GM11168 (cell line): Measurements from ENCODE around the gene COBL.

Experiments used
- in situ Hi-C: fragments of 300-500 bp; cut with MboI; formaldehyde crosslinking; loops from one replicate; pipeline ENCODE4 v1.12.0; 2022; ENCODE audit warnings: low sequenced_read_pairs; ENCODE audit not compliant: unreplicated experiment

COBL gene

DNA sequence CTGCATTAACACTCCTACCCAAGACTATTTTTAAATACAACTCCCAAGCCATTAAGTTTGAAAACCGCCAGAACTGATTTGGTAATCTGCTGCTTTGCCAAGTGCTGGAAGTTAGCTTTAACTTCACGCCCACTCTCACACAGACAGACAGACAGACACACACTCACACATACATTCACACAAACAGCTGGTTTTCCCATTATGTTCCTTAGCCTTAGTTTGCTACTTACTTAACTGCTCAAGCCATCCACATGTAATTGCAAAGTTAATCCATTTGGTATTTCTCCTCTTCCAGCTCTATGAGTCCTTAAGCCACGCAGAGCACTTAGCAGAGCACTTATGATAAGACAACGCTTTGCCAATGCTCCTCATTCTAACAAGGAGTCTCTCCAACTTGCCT lies 8.3 kb downstream of the COBL start:
- in situ Hi-C loops = no loop called here

GRCh38 chr7:51307651-51308210 lies 8.9 kb downstream of the COBL start:
- in situ Hi-C loops = no loop called here

DNA sequence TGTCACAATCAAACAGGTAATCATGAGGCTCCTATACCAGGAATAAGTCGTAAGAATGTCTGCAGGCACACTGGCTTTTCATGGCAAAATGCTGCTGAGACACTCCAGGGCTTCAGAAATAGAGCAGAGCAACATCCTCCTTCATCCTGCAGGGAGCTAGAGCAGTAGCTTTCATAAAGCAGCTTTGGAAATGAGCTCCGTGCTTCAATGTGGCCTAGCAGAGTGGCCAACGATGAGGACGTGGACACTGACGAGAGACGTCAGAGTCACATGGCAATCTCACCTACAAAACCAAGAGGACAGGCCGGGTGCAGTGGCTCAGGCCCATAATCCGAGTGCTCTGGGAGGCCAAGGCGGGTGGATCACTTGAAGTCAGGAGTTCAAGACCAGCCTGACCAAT lies 9.8 kb downstream of the COBL start:
- in situ Hi-C loops = no loop called here

GRCh38 chr7:51304729-51305128 lies 11.9 kb downstream of the COBL start:
- in situ Hi-C loops = no loop called here

DNA sequence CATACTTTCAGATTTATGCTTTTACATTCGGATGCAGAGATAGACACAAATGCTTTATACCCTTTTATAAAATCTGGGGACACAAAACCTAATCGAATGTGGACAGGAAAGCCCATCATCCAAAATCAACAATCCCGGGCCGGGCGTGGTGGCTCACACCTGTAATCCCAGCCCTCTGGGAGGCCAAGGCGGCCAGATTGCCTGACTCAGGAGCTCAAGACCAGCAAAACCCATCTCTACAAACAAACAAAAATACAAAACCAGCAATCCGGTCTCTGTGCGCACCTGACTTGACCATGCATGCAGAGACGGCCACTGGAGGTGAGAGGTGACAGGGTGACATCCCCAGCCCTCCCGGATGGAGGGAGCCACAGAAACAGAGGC lies 13.5 kb downstream of the COBL start:
- in situ Hi-C loops = no loop called here

DNA sequence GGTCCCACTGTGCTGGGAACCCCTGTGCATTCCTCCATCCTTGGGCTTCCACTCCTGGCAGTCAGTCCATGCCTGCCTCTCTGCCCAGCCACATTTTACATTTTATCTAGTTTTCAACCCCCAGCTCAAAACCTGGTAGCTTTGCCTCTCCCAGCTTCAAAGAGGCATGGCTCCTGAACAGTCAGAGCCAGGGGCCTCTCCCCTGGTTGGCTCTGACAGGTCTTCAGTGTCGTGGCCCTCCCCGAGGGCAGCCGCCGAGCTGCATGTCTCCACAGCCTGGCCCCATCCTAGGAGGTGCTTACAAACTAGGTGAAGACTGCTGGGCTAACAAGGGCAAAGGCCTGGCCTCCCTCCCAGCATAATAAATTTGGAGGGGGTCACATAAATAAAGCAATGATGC lies 14.8 kb downstream of the COBL start:
- in situ Hi-C loops = no loop called here

DNA sequence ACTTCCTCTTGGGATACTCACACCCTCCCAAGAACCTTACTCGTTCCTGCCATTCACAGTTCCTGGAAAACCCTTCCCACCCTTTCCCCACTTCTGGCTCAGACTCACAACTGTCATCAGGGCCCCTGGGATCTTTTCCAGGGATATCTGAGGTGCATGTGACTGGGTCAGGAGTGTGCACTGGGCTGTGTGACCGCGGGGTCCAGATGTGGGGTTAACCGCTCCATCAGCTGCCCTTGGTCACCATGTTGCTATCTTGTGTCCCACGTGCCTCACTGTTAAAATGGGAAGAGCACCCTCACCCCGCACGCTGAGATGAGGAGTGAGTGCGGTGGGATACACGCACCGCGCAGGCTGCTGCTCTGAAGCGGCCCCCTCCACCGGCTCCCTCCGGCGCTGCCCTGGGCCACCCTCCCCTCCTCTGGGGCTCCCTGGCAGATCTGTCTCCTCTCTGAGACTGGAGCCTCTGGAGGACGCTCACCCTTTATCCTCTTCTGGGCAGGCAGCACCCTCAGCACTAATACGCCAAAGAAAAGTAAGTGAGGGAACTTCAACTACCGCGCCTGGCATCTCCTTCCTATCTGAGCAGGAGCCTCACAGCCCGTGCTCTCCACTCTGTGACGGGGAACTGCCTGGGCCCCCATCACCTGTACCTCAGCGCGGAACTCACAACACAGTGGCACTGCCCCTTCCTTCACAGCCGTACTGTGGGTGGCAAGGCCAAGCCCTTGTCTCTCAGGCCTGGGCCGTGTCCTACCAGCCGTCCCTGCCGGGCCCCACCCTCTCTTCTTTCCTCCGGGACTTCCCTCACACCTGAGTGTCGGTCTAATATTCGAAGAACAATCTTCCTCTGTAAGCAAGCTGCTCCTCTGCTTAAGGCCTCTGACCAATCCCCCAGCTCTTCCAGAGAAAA lies 15.6 kb downstream of the COBL start:
- in situ Hi-C loops = no loop called here

- in situ Hi-C loops = no loop called here
Observed at GRCh38 chr7:51299391-51300133, 17.0 kb downstream of the COBL start.

GRCh38 chr7:51298912-51299311 lies 17.7 kb downstream of the COBL start:
- in situ Hi-C loops = no loop called here

GRCh38 chr7:51297986-51298385 lies 18.6 kb downstream of the COBL start:
- in situ Hi-C loops = no loop called here

DNA sequence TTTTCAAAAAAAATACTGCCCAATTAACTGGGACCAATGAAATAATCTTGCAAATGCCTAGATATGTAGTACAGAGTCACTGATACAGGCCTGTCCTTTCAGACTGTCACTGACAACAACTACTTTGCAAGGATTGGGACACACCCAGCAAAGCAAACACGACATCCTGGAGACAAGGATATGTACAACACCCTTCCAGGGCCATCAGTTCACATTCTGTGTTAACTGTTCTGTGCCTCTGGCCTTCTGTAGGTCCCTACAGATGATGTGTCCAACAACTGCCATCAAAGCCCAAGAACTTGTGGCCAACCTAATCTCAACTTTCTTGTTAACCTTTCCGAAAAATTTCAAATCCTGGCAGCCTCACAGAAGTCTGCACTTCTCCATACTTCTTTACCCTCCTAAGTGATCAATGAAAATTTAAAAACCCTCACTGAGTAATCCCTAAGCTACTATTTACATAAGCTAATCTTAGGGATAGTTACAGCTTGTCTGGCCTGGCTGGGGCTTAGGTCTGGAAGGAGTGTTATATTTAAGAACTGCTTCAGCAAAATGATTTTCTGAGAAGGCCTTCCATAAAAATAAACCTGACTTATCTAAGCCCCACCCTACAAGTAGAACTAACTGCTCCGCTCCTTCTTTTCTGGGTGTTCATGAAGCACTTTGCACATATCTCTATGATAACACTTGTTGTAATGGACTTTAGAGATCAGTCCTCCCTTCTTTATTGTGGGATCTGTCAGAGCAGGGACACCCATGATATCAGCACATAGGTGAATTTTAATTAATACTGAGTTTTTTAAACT lies 21.0 kb downstream of the COBL start:
- in situ Hi-C loops = no loop called here

DNA sequence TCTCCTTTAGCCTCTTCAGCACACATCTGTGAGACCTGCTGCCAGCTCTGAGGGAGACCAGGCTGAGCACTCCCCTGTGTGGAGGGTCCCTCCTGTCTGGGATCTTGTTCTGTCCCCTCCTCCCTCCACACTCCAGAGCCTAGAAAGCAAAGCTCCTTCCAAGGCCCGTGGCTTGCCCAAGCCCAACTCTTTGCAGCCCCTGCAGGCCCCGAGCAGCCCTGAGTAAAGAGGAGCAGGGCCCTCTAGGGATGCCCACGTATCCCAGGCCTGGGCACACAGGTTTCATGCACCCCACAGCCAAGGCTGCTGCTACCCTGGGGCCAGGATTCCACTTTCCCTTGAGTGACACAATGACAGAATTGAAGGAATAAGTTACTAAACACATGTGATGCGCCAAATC lies 24.0 kb downstream of the COBL start:
- in situ Hi-C loops = no loop called here

GRCh38 chr7:51290702-51291540 lies 25.7 kb downstream of the COBL start:
- in situ Hi-C loops = no loop called here

DNA sequence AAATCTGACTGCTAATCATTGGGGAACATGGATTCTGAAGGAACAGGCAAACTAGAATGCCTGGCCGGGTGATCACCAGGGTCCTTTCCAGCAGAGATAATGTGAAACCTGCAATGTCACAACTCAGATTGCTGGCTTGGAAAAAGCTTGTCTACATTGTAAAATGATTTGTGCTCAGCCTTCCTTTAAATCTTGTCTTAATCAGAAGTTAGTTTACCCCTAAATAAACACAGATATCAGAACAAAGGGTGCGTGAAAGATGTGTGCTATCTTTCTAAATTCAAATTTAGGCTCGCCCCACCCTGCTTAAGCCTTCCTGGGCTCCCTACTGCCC lies 26.3 kb downstream of the COBL start:
- in situ Hi-C loops = no loop called here

DNA sequence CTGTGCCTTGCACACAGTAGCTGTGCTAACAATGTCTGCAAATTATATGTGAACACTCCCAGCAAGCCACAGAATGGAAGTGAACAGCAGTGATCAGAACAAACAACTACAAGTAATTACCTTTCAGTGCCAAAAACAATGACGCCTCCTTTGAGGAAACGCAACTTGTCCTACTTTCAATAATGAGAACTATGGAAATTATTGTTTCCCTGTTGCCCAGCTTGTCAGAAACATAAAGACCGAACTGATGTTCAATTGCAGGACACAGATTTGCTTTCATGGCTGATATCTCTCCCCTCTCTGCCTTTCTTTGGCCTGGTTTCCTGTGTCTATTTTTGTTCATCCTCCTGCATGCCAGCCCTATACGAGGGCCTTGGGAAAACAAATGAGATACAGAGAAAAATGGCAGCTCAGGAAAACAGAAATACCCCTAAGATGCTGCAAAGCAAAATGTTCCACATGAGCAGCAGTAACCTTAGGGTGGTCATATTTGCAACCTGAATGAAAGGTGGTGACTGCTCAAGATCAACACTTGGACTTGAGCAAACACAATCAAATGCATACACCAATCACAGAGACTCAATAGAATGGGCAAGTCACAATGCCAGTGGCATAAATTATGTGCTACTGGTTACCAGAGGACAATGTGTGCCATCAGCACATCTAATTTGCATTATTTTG lies 26.8 kb downstream of the COBL start:
- in situ Hi-C loops = no loop called here

GRCh38 chr7:51288896-51289622 lies 27.6 kb downstream of the COBL start:
- in situ Hi-C loops = no loop called here

DNA sequence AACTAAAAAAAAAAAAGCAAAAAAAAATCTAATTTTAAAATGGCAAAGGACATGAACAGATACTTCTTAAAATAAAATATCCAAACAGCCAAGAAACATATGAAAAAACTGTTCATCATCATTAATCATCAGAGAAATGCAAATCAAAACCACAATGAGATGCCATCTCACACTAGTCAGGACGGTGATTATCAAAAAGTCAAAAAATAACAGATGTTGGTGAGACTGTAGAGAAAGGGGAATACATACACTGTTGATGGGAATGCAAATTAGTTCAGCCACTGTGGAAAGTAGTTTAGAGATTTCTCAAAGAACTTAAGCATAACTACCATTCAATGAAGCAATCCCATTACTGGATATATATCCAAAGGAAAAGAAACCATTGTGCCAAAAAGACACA lies 30.2 kb downstream of the COBL start:
- in situ Hi-C loops = no loop called here

GRCh38 chr7:51280156-51280555 lies 36.5 kb downstream of the COBL start:
- in situ Hi-C loops = no loop called here
